Putamen (tissue), 1 donor: ENCODE measurements around the gene NTMT2.

ENCODE experiments used
- DNase-seq: peaks from one replicate; pipeline ENCODE4 v3.0.0-alpha.2; 2016; ENCODE audit warnings: low spot score

NTMT2 gene

GRCh38 chr1:170210142-170210541 lies 64.4 kb downstream of the NTMT2 start:
- no peak for DNase-seq

- DNase-seq: no peak
These were observed 67.8 kb downstream of the NTMT2 start for GRCh38 chr1:170213596-170213995.

GRCh38 chr1:170214117-170215032 lies 68.6 kb downstream of the NTMT2 start:
- DNase-seq: no peak

- DNase-seq: no peak
These were observed 69.5 kb downstream of the NTMT2 start for GRCh38 chr1:170215072-170215885.

GRCh38 chr1:170217517-170218256 lies 71.9 kb downstream of the NTMT2 start:
- no peak for DNase-seq

- DNase-seq: no peak
These were observed 72.5 kb downstream of the NTMT2 start for GRCh38 chr1:170218257-170218650.
